PC-3 (cell line): ENCODE results near the gene VPS18. TPM values are rescaled to one million over a fixed set of nuclear protein-coding genes. Genes with fewer than 3 reads are reported as not detected.
A peak's percentile ranks its signal among the peaks of the same experiment; 100 is the strongest.

Experiments used
- ATAC-seq: fragments of 200-7000 bp; cut with Tn5 transposase; 2 replicates; pipeline ENCODE4 v1.9.1; 2020; ENCODE audit warnings: mild to moderate bottlenecking, moderate library complexity
- BruUV-seq: library from RNA; stranded (reverse); fragments of 400-500 nt; replicated peaks from 2 replicates; lab custom pipeline; 2021; lab: Mats Ljungman, UMichigan
- CTCF ChIA-PET: fragments of 300-600 bp; sonication (Branson Sonifier 250); formaldehyde crosslinking; loops from one replicate; lab custom pipeline; 2022; ENCODE audit warnings: antibody characterized with exemption; lab: Charles Lee
- POLR2A ChIA-PET: fragments of 300-600 bp; sonication (Branson Sonifier 250); formaldehyde crosslinking; loops from one replicate; lab custom pipeline; 2022; ENCODE audit warnings: antibody characterized with exemption; ENCODE audit not compliant: unreplicated experiment; lab: Charles Lee
- DNase-seq: peaks from one replicate; pipeline ENCODE4 v3.0.0-alpha.2; 2015
- H2AFZ ChIP-seq: fragments of 300-600 bp; sonication (generic); 2 replicates; pipeline ENCODE4 v1.6.0; 2016; ENCODE audit warnings: antibody characterized with exemption, low read length
- H3F3A ChIP-seq: fragments of 300-600 bp; sonication (generic); one replicate; pipeline ENCODE4 v1.6.0; 2017; ENCODE audit warnings: antibody characterized with exemption, low read length, control low read depth, mild to moderate bottlenecking; ENCODE audit not compliant: unreplicated experiment
- H3K27ac ChIP-seq: fragments of 300-600 bp; sonication (generic); 2 replicates; pipeline ENCODE4 v1.5.1; 2016; ENCODE audit warnings: mild to moderate bottlenecking, low read length
- H3K27me3 ChIP-seq: fragments of 300-600 bp; sonication (generic); 2 replicates; pipeline ENCODE4 v1.6.1; 2016; ENCODE audit warnings: low read length, mixed read lengths
- H3K36me3 ChIP-seq: fragments of 300-600 bp; sonication (generic); 2 replicates; pipeline ENCODE4 v1.6.1; 2016; ENCODE audit warnings: low read depth, mixed run types, low read length, mixed read lengths
- H3K4me1 ChIP-seq: fragments of 300-600 bp; sonication (generic); 2 replicates; pipeline ENCODE4 v1.5.1; 2016; ENCODE audit warnings: low read length; ENCODE audit not compliant: insufficient read depth
- H3K4me2 ChIP-seq: fragments of 300-600 bp; sonication (generic); 2 replicates; pipeline ENCODE4 v1.6.0; 2016; ENCODE audit warnings: low read length
- H3K4me3 ChIP-seq: fragments of 300-600 bp; sonication (generic); 2 replicates; pipeline ENCODE4 v1.5.1; 2016; ENCODE audit warnings: mild to moderate bottlenecking, low read length, mixed read lengths
- H3K79me2 ChIP-seq: fragments of 300-600 bp; sonication (generic); 2 replicates; pipeline ENCODE4 v1.6.1; 2017; ENCODE audit warnings: low read length, mixed read lengths
- H3K9ac ChIP-seq: fragments of 300-600 bp; sonication (generic); 2 replicates; pipeline ENCODE4 v1.6.0; 2016; ENCODE audit warnings: mild to moderate bottlenecking, low read length
- H3K9me2 ChIP-seq: fragments of 300-600 bp; sonication (generic); replicated peaks from 2 replicates; pipeline ENCODE4 v1.6.1; 2016; ENCODE audit warnings: mixed run types, low read length, mixed read lengths
- H3K9me3 ChIP-seq: fragments of 300-600 bp; sonication (generic); 2 replicates; pipeline ENCODE4 v1.6.1; 2016; ENCODE audit warnings: low read length, mixed read lengths
- H4K20me1 ChIP-seq: fragments of 300-600 bp; sonication (generic); 2 replicates; pipeline ENCODE4 v1.6.1; 2016; ENCODE audit warnings: low read length, mixed read lengths
- EZH2 ChIP-seq: fragments of 300-600 bp; sonication (generic); IDR thresholded peaks from one replicate; pipeline ENCODE4 v1.6.1; 2017; ENCODE audit warnings: antibody characterized with exemption, mild to moderate bottlenecking, low read length; ENCODE audit not compliant: unreplicated experiment
- EZH2phosphoT487 ChIP-seq: fragments of 300-600 bp; sonication (generic); IDR thresholded peaks from 2 replicates; pipeline ENCODE4 v1.6.1; 2018; ENCODE audit warnings: mild to moderate bottlenecking, antibody characterized with exemption, low read length, borderline replicate concordance
- intact Hi-C: fragments of 100-400 bp; cut with micrococcal nuclease; formaldehyde crosslinking; loops from 2 replicates; pipeline ENCODE4 v1.9.0; 2023
- total RNA-seq: library from RNA; depleted of rRNA; stranded (reverse); fragments of >200 nt; gene quantifications from 2 replicates; pipeline ENCODE4 v1.2.3, GENCODE V29; 2014
- TF ChIP-seq, protein P1 (sequence below): fragments of 300-600 bp; sonication (generic); conservative IDR thresholded peaks from 2 replicates; pipeline ENCODE4 v1.5.1; 2017; ENCODE audit warnings: antibody characterized with exemption, low read depth, mild to moderate bottlenecking, low read length

Gene VPS18
- total RNA-seq, 1 experiment from 2014 or later = 37.6 TPM

GRCh38 chr15:40925495-40925862 lies 31.2 kb downstream of the VPS18 start:
- TF ChIP-seq, protein P1, sequence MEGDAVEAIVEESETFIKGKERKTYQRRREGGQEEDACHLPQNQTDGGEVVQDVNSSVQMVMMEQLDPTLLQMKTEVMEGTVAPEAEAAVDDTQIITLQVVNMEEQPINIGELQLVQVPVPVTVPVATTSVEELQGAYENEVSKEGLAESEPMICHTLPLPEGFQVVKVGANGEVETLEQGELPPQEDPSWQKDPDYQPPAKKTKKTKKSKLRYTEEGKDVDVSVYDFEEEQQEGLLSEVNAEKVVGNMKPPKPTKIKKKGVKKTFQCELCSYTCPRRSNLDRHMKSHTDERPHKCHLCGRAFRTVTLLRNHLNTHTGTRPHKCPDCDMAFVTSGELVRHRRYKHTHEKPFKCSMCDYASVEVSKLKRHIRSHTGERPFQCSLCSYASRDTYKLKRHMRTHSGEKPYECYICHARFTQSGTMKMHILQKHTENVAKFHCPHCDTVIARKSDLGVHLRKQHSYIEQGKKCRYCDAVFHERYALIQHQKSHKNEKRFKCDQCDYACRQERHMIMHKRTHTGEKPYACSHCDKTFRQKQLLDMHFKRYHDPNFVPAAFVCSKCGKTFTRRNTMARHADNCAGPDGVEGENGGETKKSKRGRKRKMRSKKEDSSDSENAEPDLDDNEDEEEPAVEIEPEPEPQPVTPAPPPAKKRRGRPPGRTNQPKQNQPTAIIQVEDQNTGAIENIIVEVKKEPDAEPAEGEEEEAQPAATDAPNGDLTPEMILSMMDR = no peak
- TF ChIP-seq EZH2 = no peak
- TF ChIP-seq EZH2phosphoT487 = no peak
- H3K36me3 ChIP-seq = no peaks in the 10 kb centered on the region
- H3K9me3 ChIP-seq = no peaks in the 10 kb centered on the region
- POLR2A ChIA-PET = no interaction called here
- H3K9me2 ChIP-seq = no peaks in the 10 kb centered on the region
- intact Hi-C loops = no loop called here
- H3K4me1 ChIP-seq = peaks cover 22% of the 10 kb centered on the region
- H3K79me2 ChIP-seq = no peaks in the 10 kb centered on the region
- no peak overlapping the region for H3K9ac ChIP-seq
- no peak for ATAC-seq
- H4K20me1 ChIP-seq = no peaks in the 10 kb centered on the region
- H3K4me3 ChIP-seq = no peak overlapping the region
- H3K4me2 ChIP-seq = no peak overlapping the region
- DNase-seq = no peak
- H3K27me3 ChIP-seq = peaks cover 25% of the 10 kb centered on the region
- no peaks in the 10 kb centered on the region for H3F3A ChIP-seq
- no TSS peak for BruUV-seq
- no peak overlapping the region for H2AFZ ChIP-seq
- CTCF ChIA-PET = no interaction called here
- no peak overlapping the region for H3K27ac ChIP-seq

DNA sequence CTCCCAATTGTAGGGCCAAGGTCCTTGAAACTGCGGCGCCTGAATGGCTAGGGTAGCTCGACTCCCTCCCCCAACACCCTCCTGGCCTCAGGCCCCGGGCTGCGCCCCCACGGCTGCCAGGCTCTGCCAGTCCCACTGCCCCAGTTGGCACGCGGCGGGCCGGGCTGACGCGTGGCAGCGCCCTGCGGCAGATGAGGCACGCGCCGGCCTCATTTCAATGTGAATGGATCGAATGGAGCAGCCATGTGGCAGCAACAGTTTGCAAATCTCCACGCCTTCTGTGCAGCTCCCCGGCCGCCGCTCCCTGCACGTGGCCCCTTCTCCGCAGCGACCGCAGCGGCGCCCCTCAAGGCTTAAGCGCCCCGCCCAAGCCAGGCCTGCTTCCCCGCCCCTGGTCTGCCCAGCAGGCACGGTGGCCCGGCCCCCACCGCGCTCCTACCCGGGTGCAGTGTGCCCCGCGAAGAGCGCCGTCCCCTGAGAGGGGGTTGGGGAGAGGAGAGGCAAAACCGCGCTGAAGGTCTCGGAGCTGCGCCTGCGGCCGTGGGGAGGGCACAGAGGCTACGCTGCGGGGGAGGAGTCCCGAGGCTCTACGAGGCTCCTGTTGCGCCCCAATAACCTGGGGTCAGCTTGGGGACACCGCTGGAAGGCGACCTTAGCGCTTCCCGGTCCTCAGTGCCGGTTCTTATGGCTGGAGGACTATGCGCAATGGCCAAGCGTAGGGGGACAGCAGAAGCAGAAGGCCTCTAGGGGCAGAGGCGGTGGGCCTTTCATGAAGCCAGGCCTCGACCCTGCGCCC lies 31.8 kb downstream of the VPS18 start:
- peaks cover 28% of the 10 kb centered on the region for H3K4me1 ChIP-seq
- intact Hi-C loops = no loop called here
- H3K27me3 ChIP-seq = peaks cover 25% of the 10 kb centered on the region
- no peak for TF ChIP-seq EZH2phosphoT487
- TF ChIP-seq, protein P1 = no peak
- no peak for TF ChIP-seq EZH2
- H3K4me3 ChIP-seq = no peak overlapping the region
- H3K79me2 ChIP-seq = no peaks in the 10 kb centered on the region
- ATAC-seq (no peak), DNase-seq (no peak)
- ChIA-PET POLR2A (no interaction called here), CTCF (no interaction called here)
- H3K36me3 ChIP-seq = no peaks in the 10 kb centered on the region
- H3K9ac ChIP-seq = no peak overlapping the region
- no peak overlapping the region for H3K27ac ChIP-seq
- BruUV-seq = no TSS peak
- no peaks in the 10 kb centered on the region for H4K20me1 ChIP-seq
- no peaks in the 10 kb centered on the region for H3K9me2 ChIP-seq
- H3F3A ChIP-seq = no peaks in the 10 kb centered on the region
- no peak overlapping the region for H2AFZ ChIP-seq
- peak overlapping the region; percentile 42; the same call in 1 of the 2 replicates for H3K4me2 ChIP-seq
- H3K9me3 ChIP-seq = no peaks in the 10 kb centered on the region
